ENCODE results near the gene TBC1D19.
"Not testable (repeated sequence)": the region's sequence is repeated elsewhere in the genome, so short reads cannot be mapped to it uniquely, and the experiment has no call there.

TBC1D19 gene

GRCh38 chr4:26596843-26597242, 13.0 kb downstream of the TBC1D19 start:
- DNase-seq (ENCODE audit: low read depth in 3 of 3): no peak

- no peak for DNase-seq (ENCODE audit: low read depth in 3 of 3)
These were observed 17.3 kb downstream of the TBC1D19 start for GRCh38 chr4:26601204-26601603.

GRCh38 chr4:26607776-26608175, 23.9 kb downstream of the TBC1D19 start:
- no peak for DNase-seq (ENCODE audit: low read depth in 3 of 3)

GRCh38 chr4:26609391-26609790, 25.5 kb downstream of the TBC1D19 start:
- DNase-seq (ENCODE audit: low read depth in 3 of 3): no peak

GRCh38 chr4:26609868-26610267, 26.0 kb downstream of the TBC1D19 start:
- DNase-seq (ENCODE audit: low read depth in 3 of 3): no peak

- DNase-seq (ENCODE audit: low read depth in 3 of 3): no peak
These were observed 27.5 kb downstream of the TBC1D19 start for GRCh38 chr4:26611372-26611771.

GRCh38 chr4:26611885-26612284, 28.0 kb downstream of the TBC1D19 start:
- DNase-seq (ENCODE audit: low read depth in 3 of 3): no peak

GRCh38 chr4:26613237-26613636, 29.4 kb downstream of the TBC1D19 start:
- no peak for DNase-seq (ENCODE audit: low read depth in 3 of 3)

GRCh38 chr4:26613735-26614134, 29.9 kb downstream of the TBC1D19 start:
- no peak for DNase-seq (ENCODE audit: low read depth in 3 of 3)

- DNase-seq (ENCODE audit: low read depth in 3 of 3): no peak
These were observed 35.9 kb downstream of the TBC1D19 start for GRCh38 chr4:26619784-26620183.

GRCh38 chr4:26621366-26621765, 37.5 kb downstream of the TBC1D19 start:
- no peak for DNase-seq (ENCODE audit: low read depth in 3 of 3)

- DNase-seq (ENCODE audit: low read depth in 3 of 3): no peak
These were observed 39.0 kb downstream of the TBC1D19 start for GRCh38 chr4:26622913-26623312.

GRCh38 chr4:26626658-26627057, 42.8 kb downstream of the TBC1D19 start:
- DNase-seq (ENCODE audit: low read depth in 3 of 3): not testable (repeated sequence)

GRCh38 chr4:26632916-26633315, 49.0 kb downstream of the TBC1D19 start:
- DNase-seq (ENCODE audit: low read depth in 3 of 3): no peak

- DNase-seq (ENCODE audit: low read depth in 3 of 3): no peak
These were observed 50.4 kb downstream of the TBC1D19 start for GRCh38 chr4:26634237-26634636.

- no peak for DNase-seq (ENCODE audit: low read depth in 3 of 3)
These were observed 52.6 kb downstream of the TBC1D19 start for GRCh38 chr4:26636458-26636857.

GRCh38 chr4:26640639-26641038, 56.8 kb downstream of the TBC1D19 start:
- not testable (repeated sequence) for DNase-seq (ENCODE audit: low read depth in 3 of 3)

- DNase-seq (ENCODE audit: low read depth in 3 of 3): no peak
These were observed 63.8 kb downstream of the TBC1D19 start for GRCh38 chr4:26647523-26648224.

GRCh38 chr4:26648260-26648659, 64.4 kb downstream of the TBC1D19 start:
- no peak for DNase-seq (ENCODE audit: low read depth in 3 of 3)

GRCh38 chr4:26660261-26660660, 76.4 kb downstream of the TBC1D19 start:
- no peak for DNase-seq (ENCODE audit: low read depth in 3 of 3)

- no peak for DNase-seq (ENCODE audit: low read depth in 3 of 3)
These were observed 80.0 kb downstream of the TBC1D19 start for GRCh38 chr4:26663888-26664287.

GRCh38 chr4:26670903-26671537, 87.1 kb downstream of the TBC1D19 start:
- DNase-seq (ENCODE audit: low read depth in 3 of 3): no peak

GRCh38 chr4:26679040-26679695, 95.3 kb downstream of the TBC1D19 start:
- not testable (repeated sequence) for DNase-seq (ENCODE audit: low read depth in 3 of 3)
